ENCODE data around the gene RILP. TPM values are rescaled to one million over a fixed set of nuclear protein-coding genes. Genes with fewer than 3 reads are reported as not detected.

RILP gene
- total and polyA plus RNA-seq, 2 of the 4 experiments (the other 2 are of a cell fraction) = 3.9 to 6.0 TPM

DNA sequence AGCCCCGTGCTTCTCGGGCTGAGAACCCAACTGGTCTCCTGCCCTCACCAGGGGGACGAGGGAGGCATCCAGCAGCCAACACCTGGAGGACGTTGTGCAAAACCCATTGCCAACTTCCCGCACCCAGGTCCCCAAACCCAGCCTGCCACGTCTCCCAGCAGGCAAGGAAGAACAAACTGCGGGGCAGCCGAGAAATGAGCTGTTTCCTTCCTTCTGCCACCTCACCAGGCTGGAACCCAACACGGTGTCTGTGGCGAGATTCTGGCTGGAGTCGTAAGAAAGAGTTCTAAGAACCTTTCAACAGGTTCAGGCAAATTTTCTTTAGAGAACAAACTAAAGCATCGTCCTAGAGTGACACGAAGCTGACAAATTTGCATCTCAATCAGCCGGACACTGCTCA is 24.6 kb downstream of the RILP start:
- dilution Hi-C loops (cut with HindIII; ENCODE audit: low sequenced_read_pairs, unreplicated experiment) = no loop called here
- intact Hi-C loops (cut with micrococcal nuclease) = loop anchor here (5.0 kb wide), 1 partner anchor 33 kb away; no protein-coding TSS in a partner anchor
- Histone ChIP-seq H3K9me1 (ENCODE audit: insufficient read depth, low read length) (no peaks in the 10 kb centered on the region), H3K56ac (ENCODE audit: extremely low read depth, insufficient read depth, low read length) (no peak overlapping the region), H3K9ac (ENCODE audit: low read depth, low read length) (no peak overlapping the region), H2BK15ac (ENCODE audit: low read depth, low read length) (no peak overlapping the region), H3K4me1 (ENCODE audit: control insufficient read depth, insufficient read depth, low read length) (peaks cover 5% of the 10 kb centered on the region), H2BK5ac (ENCODE audit: low read depth, low read length, poor library complexity, severe bottlenecking) (no peak overlapping the region), H4K20me1 (ENCODE audit: insufficient read depth, low read length) (no peaks in the 10 kb centered on the region), H2BK120ac (ENCODE audit: low read depth, low read length) (no peak overlapping the region), H3K23ac (ENCODE audit: low read depth, low read length) (no peak overlapping the region), H2AK5ac (ENCODE audit: low read depth, low read length) (no peak overlapping the region), H3K18ac (ENCODE audit: low read depth, low read length) (no peak overlapping the region), H3K4ac (ENCODE audit: low read depth, low read length) (no peak overlapping the region), H3K4me2 (ENCODE audit: low read depth, low read length) (no peak overlapping the region), H3K14ac (replicated peaks; ENCODE audit: low read depth, low read length) (no peak overlapping the region), H4K91ac (ENCODE audit: insufficient read depth, low read depth, low read length) (no peak overlapping the region), H3K79me1 (ENCODE audit: low read depth in 1 of 2, low read length in 2 of 2) (no peaks in the 10 kb centered on the region), H3K27ac (ENCODE audit: insufficient read depth, low read length) (no peak overlapping the region), H3K27me3 (ENCODE audit: control insufficient read depth, insufficient read depth, low read length) (peaks cover 6% of the 10 kb centered on the region; the same call in 1 of the 2 replicates), H2AFZ (replicated peaks; ENCODE audit: low read length, poor library complexity) (no peak overlapping the region), H4K5ac (ENCODE audit: low read depth, low read length) (no peak overlapping the region), H4K8ac (ENCODE audit: low read depth in 2 of 2, low read length in 2 of 2) (no peak overlapping the region), H3K9me3 (ENCODE audit: control insufficient read depth, insufficient read depth, low read length) (no peaks in the 10 kb centered on the region), H3K36me3 (ENCODE audit: control insufficient read depth, insufficient read depth, low read length) (no peaks in the 10 kb centered on the region), H2AK9ac (replicated peaks; ENCODE audit: low read depth, low read length, poor library complexity) (no peak overlapping the region), H2BK20ac (ENCODE audit: low read depth, low read length) (no peak overlapping the region), H3K4me3 (ENCODE audit: insufficient read depth, low read depth, low read length) (no peak overlapping the region)
- ChIA-PET CTCF (no interaction called here), POLR2A (ENCODE audit: unreplicated experiment) (no interaction called here)
- TF ChIP-seq POLR2A (IDR thresholded peaks at IDR 0.05; ENCODE audit: low read depth, low read length) (no peak), MAFK (IDR thresholded peaks at IDR 0.05; ENCODE audit: low read depth, low read length) (no peak), CEBPB (IDR thresholded peaks at IDR 0.05; ENCODE audit: low read depth, low read length) (no peak)
- in situ Hi-C loops (cut with MboI; ENCODE audit: low sequenced_read_pairs) = no loop called here
- DNase-seq = no peak
- no peak for ATAC-seq (ENCODE audit: low read depth)
- WGBS, 2 experiments (ENCODE audit: extremely low coverage in 2 of 2, insufficient read length in 1 of 2) = 87% methylated on average over 8 of the region's 14 CpGs; no CpG with 5 or more reads in 1 of the 2 experiments
- no TSS peak for BruUV-seq (replicated peaks)

Measured in IMR-90 (cell line).